Ecto neural progenitor cell (in vitro differentiated cells): Measurements from ENCODE around the gene MAN1C1.
"Not testable (repeated sequence)": the region's sequence is repeated elsewhere in the genome, so short reads cannot be mapped to it uniquely, and the experiment has no call there.

Source experiments
- DNase-seq: peaks from one replicate; pipeline ENCODE4 v3.0.0-alpha.2; 2018; ENCODE audit warnings: low spot score

Gene MAN1C1

GRCh38 chr1:25698252-25698651 lies 81.7 kb downstream of the MAN1C1 start:
- no peak for DNase-seq

- not testable (repeated sequence) for DNase-seq
These were observed 82.5 kb downstream of the MAN1C1 start for GRCh38 chr1:25699059-25699458.

- DNase-seq = no peak
These were observed 83.0 kb downstream of the MAN1C1 start for GRCh38 chr1:25699500-25700143.

- DNase-seq = no peak
These were observed 83.5 kb downstream of the MAN1C1 start for GRCh38 chr1:25700144-25700523.

- no peak for DNase-seq
These were observed 84.0 kb downstream of the MAN1C1 start for GRCh38 chr1:25700626-25701025.

GRCh38 chr1:25701030-25701785 lies 84.6 kb downstream of the MAN1C1 start:
- no peak for DNase-seq

GRCh38 chr1:25702101-25702775 lies 85.6 kb downstream of the MAN1C1 start:
- no peak for DNase-seq

GRCh38 chr1:25703041-25703440 lies 86.5 kb downstream of the MAN1C1 start:
- DNase-seq = no peak

- DNase-seq = no peak
These were observed 87.2 kb downstream of the MAN1C1 start for GRCh38 chr1:25703671-25704266.

GRCh38 chr1:25704267-25704691 lies 87.7 kb downstream of the MAN1C1 start:
- no peak for DNase-seq

- no peak for DNase-seq
These were observed 89.1 kb downstream of the MAN1C1 start for GRCh38 chr1:25705699-25706098.

GRCh38 chr1:25706146-25707089 lies 89.8 kb downstream of the MAN1C1 start:
- DNase-seq = peak; percentile 42

GRCh38 chr1:25707280-25708016 lies 90.9 kb downstream of the MAN1C1 start:
- no peak for DNase-seq

- no peak for DNase-seq
These were observed 94.2 kb downstream of the MAN1C1 start for GRCh38 chr1:25710583-25711347.

- peak; percentile 34 for DNase-seq
These were observed 95.1 kb downstream of the MAN1C1 start for GRCh38 chr1:25711555-25712298.

- peak; percentile 36 for DNase-seq
These were observed 95.8 kb downstream of the MAN1C1 start for GRCh38 chr1:25712299-25712970.

- no peak for DNase-seq
These were observed 97.4 kb downstream of the MAN1C1 start for GRCh38 chr1:25713961-25714360.

GRCh38 chr1:25714372-25714931 lies 97.9 kb downstream of the MAN1C1 start:
- no peak for DNase-seq
